ENCODE results near the gene WDR64.
"Not testable (repeated sequence)": the region's sequence is repeated elsewhere in the genome, so short reads cannot be mapped to it uniquely, and the experiment has no call there.

The WDR64 gene

DNA sequence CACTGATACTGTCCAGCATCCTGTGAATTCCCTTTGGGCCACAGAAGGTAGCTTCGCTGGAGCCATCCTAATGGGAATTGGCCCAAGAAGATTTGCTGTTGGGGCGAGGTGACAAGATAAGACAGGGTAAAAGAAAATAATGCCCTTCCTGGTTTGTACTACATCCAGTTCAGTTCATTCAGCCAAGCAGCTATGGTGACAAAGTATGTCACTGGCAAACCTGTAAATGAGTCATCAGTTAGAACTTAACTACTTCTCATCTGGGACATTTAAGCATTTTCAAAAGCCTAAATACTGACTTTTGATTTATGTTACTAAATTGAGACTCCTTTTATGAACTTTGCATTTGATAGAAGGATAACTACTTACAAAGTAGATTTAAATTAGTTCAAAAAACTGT, 54.2 kb downstream of the WDR64 start:
- DNase-seq: no peak

DNA sequence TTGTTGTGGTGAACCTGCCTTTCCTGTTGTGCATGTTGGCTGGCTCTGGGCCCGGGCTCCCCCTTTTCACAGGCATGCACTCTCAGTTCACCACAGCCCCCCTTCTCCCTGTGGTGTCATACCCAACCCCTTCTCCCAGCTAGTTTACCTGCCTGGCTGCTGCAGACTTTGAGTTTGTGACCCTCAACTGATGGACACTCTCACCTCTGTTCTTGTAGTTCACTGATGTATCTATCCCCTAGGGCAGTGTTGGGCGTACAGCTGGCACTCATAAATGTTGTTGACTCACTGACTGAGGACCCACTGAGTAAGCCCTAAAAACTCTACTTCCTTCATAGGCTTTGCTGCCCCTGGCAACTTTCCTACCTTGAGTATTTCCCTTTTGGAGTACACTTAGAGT, 54.9 kb downstream of the WDR64 start:
- no peak for DNase-seq

DNA sequence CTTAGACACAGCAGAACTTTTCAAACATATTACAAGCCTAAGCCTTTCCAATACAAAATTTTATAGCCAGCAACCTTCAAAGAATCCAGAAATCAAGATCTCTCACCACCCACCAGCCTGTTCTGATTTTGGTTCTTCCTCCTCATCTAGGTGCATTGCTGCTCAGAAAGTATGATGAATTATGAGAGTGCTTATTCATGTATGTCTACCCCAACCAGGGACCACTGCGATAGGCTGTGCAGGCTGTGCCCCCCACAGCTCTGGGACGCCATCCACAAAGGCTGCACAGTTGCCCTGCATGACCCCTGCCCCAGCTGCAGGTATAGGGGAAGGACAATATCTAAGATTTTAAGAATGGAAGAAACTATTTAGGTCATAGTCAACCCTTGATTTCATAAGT, 55.4 kb downstream of the WDR64 start:
- no peak for DNase-seq

DNA sequence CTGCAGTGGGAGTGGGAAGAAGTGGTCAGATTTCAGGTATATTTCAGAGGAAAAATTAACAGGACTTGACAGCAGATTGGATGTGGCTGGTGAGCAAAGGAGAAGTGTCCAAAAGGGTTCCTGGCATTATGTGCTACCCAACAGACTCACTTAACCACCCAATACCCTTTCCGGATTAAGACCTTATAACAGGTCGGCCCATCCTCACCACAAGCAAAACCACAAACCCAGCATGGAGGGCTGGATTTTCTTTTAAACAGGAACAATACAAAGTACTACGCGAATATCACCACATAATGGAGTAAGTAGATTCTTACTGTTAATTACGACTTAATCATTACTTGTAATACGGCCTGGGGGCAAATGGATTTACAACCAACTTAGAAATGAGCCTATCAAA, 59.2 kb downstream of the WDR64 start:
- no peak for DNase-seq

DNA sequence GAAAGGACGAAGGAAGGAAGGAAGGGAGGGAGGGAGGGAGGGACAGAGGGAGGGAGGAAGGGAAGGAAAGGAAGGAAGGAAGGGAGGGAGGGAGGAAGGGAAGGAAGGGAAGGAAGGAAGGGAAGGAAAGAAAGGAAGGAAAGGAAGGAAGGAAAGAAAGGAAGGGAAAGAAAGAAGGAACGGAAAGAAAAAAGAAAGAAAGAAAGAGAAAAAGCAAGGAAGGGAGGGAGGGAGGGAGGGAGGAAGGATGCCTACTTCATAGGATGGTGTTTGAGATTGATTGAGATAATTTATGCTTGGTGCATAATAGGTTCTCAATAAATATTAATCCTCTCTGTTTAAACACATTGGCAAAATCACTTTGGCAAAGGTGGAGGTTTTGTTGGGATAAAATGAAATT, 61.2 kb downstream of the WDR64 start:
- no peak for DNase-seq

DNA sequence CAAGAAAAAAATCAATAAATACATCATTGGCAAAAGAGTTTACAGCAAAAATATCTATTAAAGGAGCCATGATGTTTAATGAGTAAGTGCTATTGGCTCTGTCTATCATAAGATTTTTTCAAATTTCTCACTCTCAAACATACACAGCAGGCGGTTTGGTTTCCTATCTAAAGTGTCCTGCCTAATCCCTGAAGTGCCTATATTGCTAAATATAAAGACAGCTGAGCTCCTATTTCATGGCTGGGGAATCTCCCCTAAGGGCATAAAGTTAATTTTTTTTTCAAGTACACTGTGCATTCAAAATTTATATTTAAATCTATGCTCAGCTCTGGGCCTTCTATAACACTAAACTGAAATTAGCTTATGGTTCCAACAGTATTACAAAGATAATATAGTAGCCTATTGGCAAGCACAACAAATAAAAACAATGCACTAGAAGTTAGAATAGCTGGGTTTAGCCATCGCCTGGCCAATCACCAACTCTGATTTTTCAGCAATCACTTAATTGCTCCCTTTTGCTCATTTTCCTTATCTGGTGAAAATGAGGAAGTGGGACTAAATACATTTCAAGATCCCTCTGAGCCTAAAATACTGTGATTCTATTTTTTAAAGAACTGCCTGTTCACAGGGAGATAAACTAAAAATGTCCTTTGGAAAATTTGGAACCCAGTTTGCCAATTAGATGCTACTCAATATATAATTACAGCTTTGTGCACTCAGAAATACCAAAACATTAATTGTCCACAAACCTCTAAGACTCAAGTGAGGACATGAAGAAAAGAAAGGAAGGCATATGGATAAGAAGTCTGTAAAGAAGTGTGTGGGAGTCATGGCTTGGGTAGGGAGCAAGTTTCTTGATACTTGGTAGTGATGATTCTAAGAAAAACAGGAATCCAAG, 62.5 kb downstream of the WDR64 start:
- no peak for DNase-seq

DNA sequence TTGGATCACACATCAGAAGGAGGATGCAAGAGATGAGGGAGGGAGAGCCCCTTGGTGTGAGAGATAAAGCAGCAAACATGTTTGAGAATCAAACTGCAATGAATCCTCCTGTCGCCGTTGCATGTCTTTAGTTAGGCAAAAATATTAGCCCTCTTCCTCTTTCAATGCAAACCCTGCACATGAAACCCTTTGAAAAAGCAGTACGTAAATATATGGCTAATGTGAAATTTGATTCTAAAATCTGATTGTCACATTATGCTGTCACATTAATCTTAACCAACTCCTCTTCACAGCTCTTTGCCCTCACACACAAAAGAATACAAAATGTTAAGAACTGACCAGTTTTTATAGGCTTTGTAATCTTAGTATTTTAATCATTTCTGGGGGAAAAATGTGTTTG, 63.4 kb downstream of the WDR64 start:
- DNase-seq: no peak

DNA sequence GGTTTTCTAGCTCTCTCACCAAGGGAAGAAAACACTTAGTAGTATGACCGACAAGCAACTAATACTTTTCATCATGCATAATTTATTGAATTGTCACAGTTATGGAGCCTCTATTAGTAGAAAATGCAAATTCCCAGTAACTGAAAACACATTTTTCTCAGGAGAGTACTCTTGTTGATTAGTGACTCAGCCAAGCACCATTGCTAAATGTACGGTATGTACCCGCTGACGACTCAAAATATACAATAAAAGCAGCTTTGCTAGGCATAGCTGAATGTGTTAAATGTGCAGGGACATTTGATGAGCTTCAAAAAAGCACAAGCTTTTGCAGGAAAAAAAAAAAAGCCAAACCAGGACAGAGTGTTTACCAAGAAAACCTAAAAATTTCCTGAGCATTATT, 63.9 kb downstream of the WDR64 start:
- DNase-seq: no peak

DNA sequence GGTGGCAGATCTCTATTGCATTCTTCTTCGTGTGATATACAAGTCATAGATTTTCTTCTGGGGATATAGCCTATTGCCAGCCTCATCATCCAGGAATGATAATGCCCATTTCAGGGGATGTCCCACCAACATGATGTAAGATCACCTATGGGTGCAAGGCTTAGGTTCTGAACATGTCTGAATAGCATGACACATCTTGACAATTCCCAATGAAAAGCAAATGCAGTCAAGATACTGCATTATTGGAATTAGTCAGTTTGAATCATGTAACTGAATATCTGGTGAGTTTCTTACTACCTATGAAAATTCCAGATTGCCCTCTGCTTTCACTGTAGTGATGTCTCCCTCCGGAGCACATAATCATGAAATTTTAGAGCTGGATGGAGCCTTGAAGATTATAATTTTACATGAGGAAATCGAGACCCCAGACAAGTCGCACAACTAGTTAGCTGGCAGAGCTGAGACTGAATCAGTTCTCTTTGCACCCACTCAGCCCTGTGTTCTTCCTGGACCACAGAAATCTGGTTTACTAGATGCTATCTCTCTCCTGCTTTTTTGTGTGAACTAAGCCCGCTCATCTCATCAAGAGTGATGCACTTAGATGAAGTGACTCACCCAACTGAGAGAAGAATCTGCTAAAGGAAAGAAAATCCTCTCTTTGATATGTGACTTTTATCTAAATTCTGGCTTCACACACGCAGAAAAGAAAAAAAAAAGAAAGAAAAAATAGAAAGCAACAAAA, 65.0 kb downstream of the WDR64 start:
- no peak for DNase-seq

DNA sequence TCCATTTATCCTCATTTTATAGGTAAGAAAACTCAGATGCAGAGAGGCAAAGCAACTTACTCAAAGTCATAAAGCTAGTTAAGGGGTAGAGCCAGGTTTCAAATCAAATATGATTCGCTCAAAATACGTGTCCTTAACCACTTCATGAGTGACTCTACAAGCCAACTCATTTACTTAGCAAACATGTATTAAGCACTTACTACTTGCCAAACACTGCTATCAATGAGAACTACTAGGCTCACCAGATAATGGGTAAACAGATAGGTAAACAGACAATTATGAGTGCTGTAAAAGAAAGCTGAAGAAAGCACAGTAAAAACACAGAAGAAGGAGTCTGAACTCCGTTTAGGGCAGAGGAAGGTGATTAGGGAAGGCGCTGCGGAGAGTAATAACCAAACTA, 65.9 kb downstream of the WDR64 start:
- DNase-seq: peak; percentile 50

DNA sequence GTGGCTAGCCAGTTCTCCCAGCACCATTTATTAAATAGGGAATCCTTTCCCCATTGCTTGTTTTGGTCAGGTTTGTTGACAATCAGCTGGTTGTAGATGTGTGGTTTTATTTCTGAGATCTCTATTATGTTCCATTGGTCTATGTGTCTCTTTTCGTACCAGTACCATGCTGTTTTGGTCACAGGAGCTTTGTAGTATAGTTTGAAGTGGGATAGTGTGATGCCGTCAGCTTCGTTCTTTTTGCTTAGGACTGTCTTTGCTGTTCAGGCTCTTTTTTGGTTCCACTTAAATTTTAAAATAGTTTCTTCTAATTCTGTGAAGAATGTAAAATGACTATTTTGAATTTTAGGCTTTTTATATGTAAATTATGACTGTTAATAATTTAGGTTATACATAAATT, 68.9 kb downstream of the WDR64 start:
- no peak for DNase-seq

DNA sequence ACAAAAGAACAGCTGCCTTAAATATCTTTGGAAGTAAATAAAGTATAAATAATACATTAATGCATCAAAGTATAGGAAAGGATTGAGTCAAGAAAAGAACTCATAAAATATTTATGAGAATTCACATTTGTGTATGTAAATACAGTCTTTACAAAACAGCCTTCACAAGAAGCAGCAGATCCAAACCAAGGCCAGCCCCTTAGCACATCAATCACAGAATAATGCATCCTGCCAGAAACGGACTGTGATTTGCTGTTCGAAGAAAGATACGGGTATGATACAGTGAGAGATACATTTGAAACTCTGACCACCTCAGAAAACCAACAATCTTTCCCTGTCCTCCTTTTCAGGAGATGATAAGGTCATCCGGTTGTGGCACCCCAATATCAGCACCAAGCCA, 70.9 kb downstream of the WDR64 start:
- DNase-seq: no peak

DNA sequence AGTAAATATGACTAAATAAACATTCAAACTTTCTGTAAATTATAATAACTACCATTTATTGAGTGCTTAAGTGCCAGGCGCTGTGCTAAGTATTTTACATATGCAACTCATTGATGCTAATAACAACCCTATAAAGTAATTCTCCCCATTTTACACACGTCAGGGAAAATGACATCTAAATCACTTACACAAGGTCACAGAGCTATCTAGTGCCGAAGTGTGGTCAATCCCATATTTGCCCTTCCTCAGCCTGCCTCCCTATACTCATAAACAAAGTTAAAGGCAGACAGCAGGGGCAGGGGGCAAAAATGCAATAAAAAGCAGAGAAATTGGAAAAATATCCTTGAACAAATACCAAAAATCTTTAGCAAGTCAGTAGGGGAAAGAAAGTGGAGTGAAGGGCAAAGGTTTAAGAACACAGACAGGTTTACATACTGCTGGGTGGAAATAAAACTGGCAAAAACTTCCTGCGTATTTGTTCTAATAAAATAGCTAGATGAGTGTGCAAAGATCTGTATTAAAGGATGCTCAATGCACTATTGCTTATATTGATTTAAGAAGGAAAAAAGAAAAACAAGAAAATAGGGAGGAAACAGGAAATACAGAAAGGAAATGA, 72.8 kb downstream of the WDR64 start:
- no peak for DNase-seq

DNA sequence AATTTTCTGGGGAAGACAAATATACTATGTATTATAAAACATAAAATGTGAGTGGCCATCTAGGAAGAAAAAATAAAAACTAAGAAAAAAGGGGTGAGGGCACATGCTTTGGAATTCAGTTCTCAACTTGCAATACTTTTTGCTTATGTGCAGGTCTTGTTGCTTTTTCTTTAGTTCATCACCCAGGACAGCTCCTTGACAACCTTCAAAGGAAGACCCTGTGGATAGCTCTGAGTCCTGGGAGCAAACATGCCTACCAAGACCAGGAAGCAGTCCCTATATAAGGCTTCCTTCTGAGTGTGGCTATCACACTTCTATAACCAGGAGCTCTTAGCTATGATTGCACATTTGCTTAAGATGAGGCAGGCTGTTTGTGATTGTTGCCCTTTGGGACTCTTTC, 78.0 kb downstream of the WDR64 start:
- DNase-seq: no peak

DNA sequence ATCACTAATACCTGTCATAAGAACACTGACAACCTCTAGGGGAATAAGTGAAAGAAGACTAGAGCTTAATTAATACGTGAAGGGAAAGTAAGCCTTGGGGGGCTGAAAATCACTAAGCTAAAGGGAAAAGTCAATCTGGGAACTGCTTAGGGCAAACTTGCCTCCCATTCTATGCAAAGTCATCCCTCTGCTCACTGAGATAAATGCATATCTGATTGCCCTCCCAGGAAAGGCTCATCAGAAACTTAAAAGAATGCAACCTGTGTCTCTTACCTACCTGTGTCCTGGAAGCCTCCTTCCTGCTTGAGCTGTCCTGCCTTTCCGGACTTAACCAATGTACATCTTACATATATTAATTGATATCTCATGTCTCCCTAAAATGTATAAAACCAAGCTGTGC, 81.8 kb downstream of the WDR64 start:
- no peak for DNase-seq

DNA sequence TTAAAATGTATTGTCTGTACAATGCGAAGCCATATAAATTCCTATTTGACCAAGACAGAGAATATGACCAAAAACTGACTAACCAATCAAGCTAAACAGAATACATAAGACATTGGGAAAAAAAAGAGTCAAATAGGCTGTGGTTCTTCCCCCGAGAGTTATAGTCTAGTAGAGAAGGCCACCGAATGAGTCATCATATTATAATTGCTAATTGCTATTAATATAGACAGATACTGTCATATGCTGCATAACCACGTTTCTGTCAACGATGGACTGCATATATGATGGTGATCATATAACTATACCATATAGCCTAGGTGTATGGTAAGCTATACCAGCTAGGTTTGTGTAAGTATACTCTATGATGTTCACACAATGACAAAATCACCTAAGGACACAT, 82.5 kb downstream of the WDR64 start:
- no peak for DNase-seq

DNA sequence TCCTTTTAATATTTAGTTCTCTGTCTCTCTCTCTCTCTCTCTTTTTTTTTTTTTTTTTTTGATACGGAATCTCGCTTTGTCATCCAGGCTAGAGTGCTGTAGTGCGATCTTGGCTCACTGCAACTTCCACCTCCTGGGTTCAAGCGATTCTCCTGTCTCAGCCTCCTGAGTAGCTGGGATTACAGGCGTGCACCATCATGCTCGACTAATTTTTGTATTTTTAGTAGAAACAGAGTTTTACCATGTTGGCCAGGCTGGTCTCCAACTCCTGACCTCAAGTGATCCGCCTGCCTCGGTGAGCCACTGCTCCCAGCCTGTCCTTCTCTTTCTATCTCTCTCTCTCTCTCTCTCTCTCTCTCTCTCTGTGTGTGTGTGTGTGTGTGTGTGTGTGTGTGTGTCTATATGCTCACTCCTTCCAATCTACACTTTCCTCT, 83.4 kb downstream of the WDR64 start:
- DNase-seq: not testable (repeated sequence)

DNA sequence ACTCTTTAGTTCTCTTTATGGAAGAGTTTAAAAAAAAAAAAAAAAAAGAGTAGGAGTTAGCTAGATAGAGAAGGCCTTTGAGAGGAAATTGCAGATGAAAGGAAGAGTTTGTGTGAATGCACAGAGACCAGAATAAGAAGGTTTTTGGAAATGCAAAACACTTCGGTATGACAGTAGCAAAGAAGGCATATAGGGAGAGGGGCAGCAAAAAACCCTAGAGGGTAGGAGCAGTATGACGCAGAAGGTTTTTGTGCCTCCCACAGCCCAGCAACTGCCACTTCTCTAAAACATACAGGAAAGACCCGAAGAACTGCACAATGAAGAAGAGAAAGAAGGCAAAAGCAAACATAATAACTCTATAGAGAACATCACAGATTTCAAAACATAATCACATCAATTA, 84.3 kb downstream of the WDR64 start:
- no peak for DNase-seq

DNA sequence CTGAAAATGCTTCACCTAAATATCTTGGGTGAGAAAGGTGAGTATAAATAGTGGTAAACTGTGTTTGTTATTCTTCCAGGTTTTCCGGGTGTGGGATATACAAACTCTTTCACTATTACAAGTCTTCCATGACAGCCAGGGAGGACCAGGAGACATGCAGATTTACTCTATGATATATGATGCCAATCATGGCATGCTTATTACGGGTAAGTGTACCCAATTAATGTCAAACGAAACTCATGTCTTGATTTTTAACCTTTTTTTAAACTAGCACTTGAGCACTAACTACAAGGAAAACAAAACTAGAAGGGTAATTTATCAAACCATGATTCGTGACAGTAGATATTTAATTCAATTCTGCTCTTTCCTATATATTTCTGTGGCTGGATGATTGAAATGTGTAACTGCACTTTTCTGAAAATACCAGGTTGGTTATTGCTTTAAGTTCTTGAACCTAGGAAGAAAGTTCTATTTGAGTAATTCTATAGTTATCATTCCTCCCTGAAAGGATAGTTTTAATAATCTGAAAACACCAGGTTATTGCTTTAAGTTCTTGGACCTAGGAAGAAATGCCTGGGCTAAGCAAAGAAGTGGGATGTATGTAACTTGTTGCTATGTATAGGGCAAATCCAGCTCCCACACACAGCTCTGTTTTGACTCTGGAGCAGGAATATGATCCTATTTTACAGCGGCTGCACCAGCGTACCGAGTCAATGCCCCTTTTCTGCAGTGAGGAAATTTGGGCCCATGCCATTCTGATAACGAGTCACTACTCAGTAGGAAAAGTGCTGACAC, 86.4 kb downstream of the WDR64 start:
- DNase-seq: no peak

DNA sequence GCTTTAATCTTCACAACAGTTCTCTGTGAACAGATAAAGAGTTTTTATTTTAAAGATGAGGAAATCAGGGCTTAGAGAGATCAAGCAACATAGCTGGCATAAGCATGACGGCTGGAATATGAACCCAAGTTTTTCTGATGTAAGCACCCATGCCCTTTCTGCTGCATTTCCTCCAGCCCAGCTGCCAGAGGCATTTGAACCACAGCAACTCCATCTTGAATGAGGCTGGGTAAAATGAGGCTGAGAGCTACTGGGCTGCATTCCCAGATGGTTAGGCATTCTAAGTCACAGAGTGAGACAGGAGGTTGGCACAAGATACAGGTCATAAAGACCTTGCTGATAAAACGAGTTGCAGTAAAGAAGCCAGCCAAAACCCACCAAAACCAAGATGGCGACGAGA, 90.0 kb downstream of the WDR64 start:
- no peak for DNase-seq

DNA sequence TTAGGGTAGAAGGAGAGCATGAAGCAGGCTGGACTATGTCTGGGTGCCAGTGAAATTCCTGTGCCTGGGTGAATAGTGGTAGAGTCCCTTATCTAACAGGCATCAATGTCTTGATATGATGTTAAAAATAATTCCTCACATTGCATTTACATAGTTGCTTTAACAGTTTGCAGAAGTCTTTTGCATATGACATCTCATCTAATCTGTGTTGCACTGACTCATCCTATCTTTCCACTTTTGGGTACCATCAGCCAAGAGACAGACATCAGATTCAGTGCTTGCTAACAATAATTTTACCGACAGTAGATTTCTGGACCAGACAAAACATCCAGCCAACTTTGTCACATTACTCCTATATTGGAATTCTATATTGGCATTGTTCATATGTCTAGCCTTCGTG, 92.5 kb downstream of the WDR64 start:
- DNase-seq: no peak

DNA sequence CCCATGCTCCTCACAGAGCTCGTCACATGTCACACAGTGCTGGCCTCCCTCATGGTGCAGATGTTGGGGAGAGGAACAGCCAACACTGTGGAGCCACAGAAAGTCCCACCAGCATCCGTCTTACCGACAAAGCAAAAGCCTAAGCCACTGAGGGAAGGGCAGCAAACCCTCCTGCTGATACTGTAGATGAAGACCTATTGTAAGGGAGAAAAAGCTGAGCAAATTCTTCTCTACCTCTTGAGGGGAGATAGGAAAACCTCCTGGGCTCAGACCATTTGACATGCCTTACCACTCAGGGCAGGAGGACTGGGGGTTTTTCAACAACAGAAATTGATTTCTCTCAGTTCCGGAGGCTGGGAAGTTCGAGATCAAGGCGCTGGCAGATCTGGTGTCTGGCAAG, 95.9 kb downstream of the WDR64 start:
- no peak for DNase-seq
